Left ventricle myocardium inferior (tissue), 1 donor: ENCODE measurements around the gene SP100. TPM values are rescaled to one million over a fixed set of nuclear protein-coding genes. Genes with fewer than 3 reads are reported as not detected.

Experiments used
- DNase-seq: peaks from one replicate; pipeline ENCODE4 v3.0.0-alpha.2; 2020
- H3K27ac ChIP-seq: fragments of 200-600 bp; replicated peaks from 2 replicates; pipeline ENCODE4 v1.8.0; 2021
- H3K27me3 ChIP-seq: fragments of 200-600 bp; 2 replicates; pipeline ENCODE4 v1.8.0; 2021; ENCODE audit warnings: low read depth
- H3K36me3 ChIP-seq: fragments of 200-600 bp; 2 replicates; pipeline ENCODE4 v1.8.0; 2021
- H3K4me1 ChIP-seq: fragments of 200-600 bp; 2 replicates; pipeline ENCODE4 v1.8.0; 2021
- H3K4me3 ChIP-seq: fragments of 200-600 bp; 2 replicates; pipeline ENCODE4 v1.8.0; 2021; ENCODE audit warnings: mild to moderate bottlenecking, moderate library complexity
- H3K9me3 ChIP-seq: fragments of 200-600 bp; replicated peaks from 2 replicates; pipeline ENCODE4 v1.8.0; 2021
- CTCF ChIP-seq: fragments of 200-600 bp; IDR thresholded peaks from 2 replicates; pipeline ENCODE4 v1.8.0; 2021; ENCODE audit warnings: antibody characterized with exemption, mild to moderate bottlenecking, borderline replicate concordance
- intact Hi-C: fragments of 100-400 bp; cut with micrococcal nuclease; formaldehyde crosslinking; loops from one replicate; pipeline ENCODE4 v1.11.0; 2022
- total RNA-seq: library from RNA; stranded (reverse); fragmentation: NEBNext Ultra II Directional; extraction: Animal tissue kit (Norgen Biotek cat#: 25700); gene quantifications from one replicate; pipeline ENCODE4 v1.2.1, GENCODE V29; 2021
- donor health status: DM: no; HTN: yes; CAD: no; lungs with severe emphysema.

SP100 gene
- total RNA-seq, 1 donor from 2014 or later, result 76.9 TPM

GRCh38 chr2:230441227-230441897 lies 25.4 kb downstream of the SP100 start:
- no peak for TF ChIP-seq CTCF
- intact Hi-C loops, result no loop called here
- H3K4me1 ChIP-seq, result peaks cover 43% of the 10 kb centered on the region
- peaks cover 8% of the 10 kb centered on the region for H3K9me3 ChIP-seq
- H3K36me3 ChIP-seq, result peaks cover 44% of the 10 kb centered on the region
- no peak overlapping the region for H3K27ac ChIP-seq
- H3K27me3 ChIP-seq, result no peaks in the 10 kb centered on the region
- no peak for DNase-seq
- no peak overlapping the region for H3K4me3 ChIP-seq

GRCh38 chr2:230443541-230443940 lies 27.5 kb downstream of the SP100 start:
- no peak for TF ChIP-seq CTCF
- intact Hi-C loops, result no loop called here

GRCh38 chr2:230444832-230445231 lies 28.8 kb downstream of the SP100 start:
- intact Hi-C loops, result no loop called here
- H3K36me3 ChIP-seq, result peaks cover 69% of the 10 kb centered on the region

More at GRCh38 chr2:230443541-230443940, 27.5 kb downstream of the SP100 start:
- H3K27ac ChIP-seq, result no peak overlapping the region
- no peak overlapping the region for H3K4me3 ChIP-seq
- H3K4me1 ChIP-seq, result peaks cover 43% of the 10 kb centered on the region
- H3K36me3 ChIP-seq, result peaks cover 56% of the 10 kb centered on the region
- no peaks in the 10 kb centered on the region for H3K9me3 ChIP-seq
- no peak for DNase-seq
- no peaks in the 10 kb centered on the region for H3K27me3 ChIP-seq

GRCh38 chr2:230447036-230447435 lies 31.0 kb downstream of the SP100 start:
- DNase-seq, result no peak

More at GRCh38 chr2:230444832-230445231, 28.8 kb downstream of the SP100 start:
- Histone ChIP-seq H3K27me3 (no peaks in the 10 kb centered on the region), H3K4me1 (peaks cover 31% of the 10 kb centered on the region), H3K9me3 (no peaks in the 10 kb centered on the region), H3K4me3 (no peak overlapping the region), H3K27ac (no peak overlapping the region)
- no peak for TF ChIP-seq CTCF
- DNase-seq, result no peak

More at GRCh38 chr2:230447036-230447435, 31.0 kb downstream of the SP100 start:
- Histone ChIP-seq H3K27ac (no peak overlapping the region), H3K4me3 (no peak overlapping the region), H3K4me1 (peaks cover 9% of the 10 kb centered on the region), H3K36me3 (peaks cover 91% of the 10 kb centered on the region), H3K27me3 (no peaks in the 10 kb centered on the region), H3K9me3 (no peaks in the 10 kb centered on the region)
- no peak for TF ChIP-seq CTCF
- intact Hi-C loops, result no loop called here
